Measurements from ENCODE around the gene LRRC17. TPM values are rescaled to one million over a fixed set of nuclear protein-coding genes. Genes with fewer than 3 reads are reported as not detected.

The LRRC17 gene
- total RNA-seq, 1 donor from 2014 or later = 2.3 TPM

DNA sequence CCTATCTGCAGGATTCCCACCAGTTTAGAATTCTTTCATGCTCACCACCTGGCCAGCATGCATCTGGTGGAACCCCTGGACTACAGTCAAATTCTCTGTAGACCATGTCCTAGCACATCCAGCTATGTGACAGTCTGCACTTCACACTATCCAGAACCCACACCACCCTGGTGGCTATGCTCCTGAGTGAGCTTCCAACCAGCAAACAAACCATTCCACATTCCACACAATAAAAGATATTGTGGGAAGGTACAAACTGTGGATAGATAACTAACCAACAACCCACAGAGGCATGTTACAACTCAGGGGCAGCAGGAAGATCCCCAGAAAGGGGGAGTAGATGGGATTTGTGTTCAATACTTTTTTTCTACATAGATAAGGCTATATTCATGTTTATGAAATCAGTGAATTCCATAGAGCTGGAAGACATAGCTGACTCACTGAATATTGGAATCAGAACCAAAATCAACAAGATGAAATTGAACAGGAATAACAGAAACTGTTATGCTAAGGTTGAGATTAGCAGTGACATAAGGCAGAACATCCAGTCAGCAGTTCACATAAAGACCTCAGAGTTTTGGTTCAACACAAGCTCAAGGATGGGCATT, 72.5 kb downstream of the LRRC17 start:
- intact Hi-C loops (cut with micrococcal nuclease) = no loop called here
- TF ChIP-seq, protein P1, sequence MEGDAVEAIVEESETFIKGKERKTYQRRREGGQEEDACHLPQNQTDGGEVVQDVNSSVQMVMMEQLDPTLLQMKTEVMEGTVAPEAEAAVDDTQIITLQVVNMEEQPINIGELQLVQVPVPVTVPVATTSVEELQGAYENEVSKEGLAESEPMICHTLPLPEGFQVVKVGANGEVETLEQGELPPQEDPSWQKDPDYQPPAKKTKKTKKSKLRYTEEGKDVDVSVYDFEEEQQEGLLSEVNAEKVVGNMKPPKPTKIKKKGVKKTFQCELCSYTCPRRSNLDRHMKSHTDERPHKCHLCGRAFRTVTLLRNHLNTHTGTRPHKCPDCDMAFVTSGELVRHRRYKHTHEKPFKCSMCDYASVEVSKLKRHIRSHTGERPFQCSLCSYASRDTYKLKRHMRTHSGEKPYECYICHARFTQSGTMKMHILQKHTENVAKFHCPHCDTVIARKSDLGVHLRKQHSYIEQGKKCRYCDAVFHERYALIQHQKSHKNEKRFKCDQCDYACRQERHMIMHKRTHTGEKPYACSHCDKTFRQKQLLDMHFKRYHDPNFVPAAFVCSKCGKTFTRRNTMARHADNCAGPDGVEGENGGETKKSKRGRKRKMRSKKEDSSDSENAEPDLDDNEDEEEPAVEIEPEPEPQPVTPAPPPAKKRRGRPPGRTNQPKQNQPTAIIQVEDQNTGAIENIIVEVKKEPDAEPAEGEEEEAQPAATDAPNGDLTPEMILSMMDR (IDR thresholded peaks at IDR 0.05; ENCODE audit: borderline replicate concordance) = no peak
- Histone ChIP-seq H3K36me3 (no peaks in the 10 kb centered on the region), H3K4me1 (no peaks in the 10 kb centered on the region), H3K27me3 (ENCODE audit: low read depth) (no peaks in the 10 kb centered on the region), H3K27ac (replicated peaks) (no peak overlapping the region), H3K4me3 (no peak overlapping the region), H3K9me3 (replicated peaks) (peaks cover 6% of the 10 kb centered on the region)
- DNase-seq = no peak

DNA sequence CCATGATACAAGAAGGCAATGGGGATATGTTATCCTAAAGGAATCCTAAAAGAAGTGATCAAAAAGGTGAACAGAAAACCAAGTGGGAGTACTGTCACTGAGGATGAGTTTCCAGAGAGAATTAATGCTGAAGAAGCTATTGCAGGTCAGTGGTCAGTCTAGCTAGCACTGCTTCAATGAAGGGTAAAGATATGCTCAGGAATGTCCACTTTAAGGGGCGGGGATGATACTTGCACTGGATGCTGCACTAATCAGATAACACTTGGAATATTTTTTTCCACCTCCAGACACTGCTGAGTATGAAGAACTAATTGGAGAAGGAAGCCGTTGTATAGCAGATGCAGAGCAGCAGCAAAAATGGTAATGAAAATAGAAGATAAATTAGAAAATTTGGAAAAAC, 75.3 kb downstream of the LRRC17 start:
- Histone ChIP-seq H3K36me3 (no peaks in the 10 kb centered on the region), H3K4me3 (no peak overlapping the region), H3K9me3 (replicated peaks) (no peaks in the 10 kb centered on the region), H3K27ac (replicated peaks) (no peak overlapping the region), H3K4me1 (peaks cover 16% of the 10 kb centered on the region), H3K27me3 (ENCODE audit: low read depth) (no peaks in the 10 kb centered on the region)
- DNase-seq = no peak
- intact Hi-C loops (cut with micrococcal nuclease) = no loop called here
- TF ChIP-seq, protein P1 (IDR thresholded peaks at IDR 0.05; ENCODE audit: borderline replicate concordance) = no peak

DNA sequence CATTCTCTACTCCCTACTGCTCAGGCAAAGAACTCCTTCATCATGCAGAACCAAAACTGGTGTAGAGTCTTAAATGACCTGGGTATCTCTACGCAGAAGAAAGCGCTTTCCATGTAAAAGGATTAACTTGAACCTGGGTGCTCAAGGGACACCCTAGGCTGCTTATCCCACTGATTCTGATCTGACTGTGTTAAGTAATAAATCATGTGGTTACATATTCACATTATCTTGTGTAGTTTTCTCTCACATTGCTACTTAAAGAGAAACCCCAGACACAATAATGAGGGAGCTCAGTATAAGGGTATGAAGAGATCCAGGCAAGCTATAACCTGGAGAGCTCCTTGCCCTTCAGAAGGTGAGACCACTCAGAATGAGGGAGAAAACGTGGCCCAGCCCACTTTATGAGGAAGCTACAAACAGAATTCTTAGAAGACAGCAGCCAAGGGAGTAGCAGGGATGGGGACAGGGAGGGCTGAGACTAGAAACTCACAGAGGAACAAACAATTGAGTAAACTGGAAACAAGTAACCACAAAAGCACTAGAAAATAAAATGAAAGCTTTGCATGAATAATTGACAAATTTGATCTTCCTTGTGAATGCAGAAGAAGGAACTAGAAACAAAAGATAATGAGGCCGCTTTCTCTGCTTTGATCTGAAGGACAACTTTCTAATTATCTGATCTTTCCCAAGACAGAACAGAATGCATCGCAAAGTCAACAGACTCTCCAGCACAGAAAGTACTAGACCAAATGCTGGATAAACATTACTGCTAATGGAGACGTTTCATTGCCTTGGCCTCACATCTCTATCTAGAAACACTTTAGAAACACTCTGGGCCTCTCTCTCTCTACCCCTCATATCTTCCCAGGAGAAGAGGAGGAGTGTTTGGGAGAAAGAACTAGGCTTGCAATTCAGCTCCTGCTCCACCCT, 76.1 kb downstream of the LRRC17 start:
- H3K36me3 ChIP-seq = no peaks in the 10 kb centered on the region
- intact Hi-C loops (cut with micrococcal nuclease) = no loop called here
- TF ChIP-seq, protein P1 (IDR thresholded peaks at IDR 0.05; ENCODE audit: borderline replicate concordance) = no peak
- no peaks in the 10 kb centered on the region for H3K27me3 ChIP-seq (ENCODE audit: low read depth)
- H3K27ac ChIP-seq (replicated peaks) = no peak overlapping the region
- peaks cover 17% of the 10 kb centered on the region for H3K4me1 ChIP-seq
- no peak overlapping the region for H3K4me3 ChIP-seq
- no peak for DNase-seq
- H3K9me3 ChIP-seq (replicated peaks) = no peaks in the 10 kb centered on the region

DNA sequence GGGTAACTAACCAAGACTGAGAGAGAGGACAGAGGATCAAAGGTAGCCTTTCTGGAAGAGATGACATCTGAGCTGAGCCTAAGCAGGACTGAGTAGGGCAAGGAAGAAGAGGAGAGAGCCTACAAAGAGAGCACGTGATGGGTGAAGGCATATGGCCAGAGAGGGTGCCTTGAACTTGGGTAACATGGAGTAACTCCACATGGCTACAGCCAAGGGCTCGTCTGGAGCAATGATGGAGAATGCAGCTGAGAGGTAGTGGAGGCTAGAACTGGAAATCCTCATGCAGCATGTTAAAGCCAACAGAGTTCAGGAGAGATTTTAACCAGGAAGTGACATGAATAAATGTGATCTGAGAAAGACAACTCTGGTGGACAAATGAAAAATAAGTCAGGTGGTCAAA, 77.8 kb downstream of the LRRC17 start:
- Histone ChIP-seq H3K9me3 (replicated peaks) (no peaks in the 10 kb centered on the region), H3K27ac (replicated peaks) (no peak overlapping the region), H3K36me3 (no peaks in the 10 kb centered on the region), H3K4me1 (peaks cover 17% of the 10 kb centered on the region), H3K4me3 (no peak overlapping the region), H3K27me3 (ENCODE audit: low read depth) (no peaks in the 10 kb centered on the region)
- intact Hi-C loops (cut with micrococcal nuclease) = no loop called here
- TF ChIP-seq, protein P1 (IDR thresholded peaks at IDR 0.05; ENCODE audit: borderline replicate concordance) = no peak
- DNase-seq = no peak

DNA sequence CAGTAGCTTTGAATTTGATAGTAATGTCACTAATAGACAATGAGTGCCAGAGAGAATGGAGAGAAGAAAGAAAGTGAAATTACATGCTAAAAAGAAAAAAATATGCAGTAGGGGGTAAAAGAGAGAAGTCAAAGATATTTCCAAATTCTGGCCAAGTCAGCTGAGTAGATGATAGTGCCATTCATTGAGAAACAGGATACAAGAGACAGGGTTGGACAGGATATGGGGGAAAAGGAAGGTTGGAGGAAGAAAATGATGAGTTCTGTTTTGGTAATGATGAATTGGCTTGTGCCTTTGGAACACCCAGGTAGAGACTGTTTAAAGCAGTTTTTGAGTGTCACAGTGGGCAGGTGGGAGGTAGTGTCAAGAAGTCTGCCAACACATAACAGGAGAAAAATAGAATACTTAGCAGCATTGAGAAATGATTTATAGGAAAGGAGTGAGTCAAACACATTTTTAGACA, 78.3 kb downstream of the LRRC17 start:
- H3K36me3 ChIP-seq = no peaks in the 10 kb centered on the region
- H3K9me3 ChIP-seq (replicated peaks) = no peaks in the 10 kb centered on the region
- TF ChIP-seq, protein P1 (IDR thresholded peaks at IDR 0.05; ENCODE audit: borderline replicate concordance) = no peak
- peaks cover 17% of the 10 kb centered on the region for H3K4me1 ChIP-seq
- DNase-seq = no peak
- intact Hi-C loops (cut with micrococcal nuclease) = no loop called here
- no peak overlapping the region for H3K27ac ChIP-seq (replicated peaks)
- H3K4me3 ChIP-seq = no peak overlapping the region
- no peaks in the 10 kb centered on the region for H3K27me3 ChIP-seq (ENCODE audit: low read depth)
